ENCODE measurements around the gene FAM234B.

GRCh38 chr12:13061377-13061776 lies 17.2 kb downstream of the FAM234B start:
- no peak for TF ChIP-seq CTCF (IDR thresholded peaks at IDR 0.05)
- no peak for TF ChIP-seq POLR2A (IDR thresholded peaks at IDR 0.05)
